GM19467 (cell line): ENCODE measurements around the gene PDE4D.

Source experiments
- ATAC-seq: cut with Tn5 transposase; IDR thresholded peaks from one replicate; pipeline ENCODE4 v1.9.1; 2021; ENCODE audit warnings: mild to moderate bottlenecking, moderate library complexity; ENCODE audit not compliant: unreplicated experiment

Gene PDE4D

GRCh38 chr5:59562756-59563389 lies 330.7 kb downstream of the PDE4D start:
- ATAC-seq, result peak; percentile 92

DNA sequence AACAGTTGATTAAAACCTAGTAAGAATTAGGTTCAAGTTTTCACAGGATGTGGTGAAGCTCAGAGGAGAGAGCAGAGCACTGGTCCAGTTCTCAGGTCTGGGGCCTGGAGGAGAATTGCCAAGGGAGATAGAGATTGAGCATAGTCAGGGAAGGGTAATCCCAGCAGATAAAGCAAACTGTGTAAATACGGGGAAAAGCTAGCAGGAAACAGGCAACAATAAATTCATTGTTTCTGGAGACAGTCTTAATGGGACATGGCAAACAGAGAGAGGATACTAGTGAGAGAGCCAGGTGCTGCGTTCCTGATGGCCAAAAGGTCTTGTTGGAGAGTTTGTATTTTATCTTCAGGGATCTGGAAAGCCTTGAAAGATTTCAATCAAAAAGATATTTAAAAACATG lies 333.0 kb downstream of the PDE4D start:
- ATAC-seq, result no peak

- ATAC-seq, result no peak
These were observed 333.7 kb downstream of the PDE4D start for GRCh38 chr5:59559847-59560246.

- ATAC-seq, result no peak
These were observed 334.2 kb downstream of the PDE4D start for GRCh38 chr5:59559323-59559722.

DNA sequence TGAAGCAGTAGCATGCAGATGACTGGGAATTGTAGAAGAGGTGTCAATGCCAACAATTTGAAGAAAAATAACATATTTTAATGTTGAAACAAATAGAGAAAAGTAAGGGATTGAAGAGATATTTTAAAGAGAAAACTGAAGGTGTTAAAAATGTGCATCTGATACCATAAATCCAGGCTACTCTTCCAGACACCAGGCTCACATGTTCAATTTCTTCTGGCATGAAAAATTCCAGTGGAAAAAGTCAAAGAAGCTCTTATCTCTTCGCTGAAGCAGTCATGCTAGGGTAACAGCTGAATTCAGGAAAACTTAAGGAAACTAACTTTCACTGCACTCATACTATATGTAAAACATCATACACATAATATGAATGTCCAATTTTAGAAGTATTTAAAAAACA lies 335.0 kb downstream of the PDE4D start:
- no peak for ATAC-seq

DNA sequence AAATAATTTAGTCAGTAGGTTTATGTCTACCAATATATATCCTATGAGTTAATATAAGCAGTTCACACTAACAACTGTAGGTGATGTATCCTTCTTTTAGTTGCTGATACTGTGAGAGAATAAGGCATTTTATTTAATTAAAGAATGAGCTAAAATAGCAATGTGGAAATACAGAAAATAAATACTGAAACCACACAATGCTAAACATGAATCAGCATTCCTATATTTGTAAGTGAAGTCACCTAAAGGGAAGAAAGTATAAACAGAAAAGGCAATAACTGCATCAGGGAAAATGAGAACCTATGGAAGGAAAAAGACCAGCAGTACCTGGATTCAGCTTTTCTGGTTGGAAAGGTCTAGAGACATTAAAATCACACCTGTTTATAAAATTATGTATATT lies 336.0 kb downstream of the PDE4D start:
- ATAC-seq, result no peak

DNA sequence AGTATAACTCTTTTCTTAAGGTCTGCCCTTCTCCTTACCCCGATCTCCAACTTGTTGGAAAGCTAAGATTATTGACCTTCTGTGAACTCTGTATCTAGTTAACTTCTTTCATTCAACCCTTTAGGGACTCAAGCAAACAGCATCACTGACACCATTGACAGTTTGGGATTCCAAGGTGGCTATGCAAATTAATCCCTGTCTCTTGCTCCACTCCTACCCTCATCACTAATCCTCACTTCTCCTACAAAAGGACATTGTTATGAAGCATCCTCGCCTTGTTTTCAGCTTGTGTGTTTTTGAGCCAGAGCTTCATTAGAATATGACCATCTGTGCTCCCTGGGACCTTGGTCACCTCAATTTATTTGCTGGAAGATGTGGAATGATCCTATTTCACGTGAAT lies 337.9 kb downstream of the PDE4D start:
- no peak for ATAC-seq

- ATAC-seq, result no peak
These were observed 339.0 kb downstream of the PDE4D start for GRCh38 chr5:59554501-59554900.

- no peak for ATAC-seq
These were observed 339.5 kb downstream of the PDE4D start for GRCh38 chr5:59553992-59554391.

- no peak for ATAC-seq
These were observed 344.6 kb downstream of the PDE4D start for GRCh38 chr5:59548807-59549357.

DNA sequence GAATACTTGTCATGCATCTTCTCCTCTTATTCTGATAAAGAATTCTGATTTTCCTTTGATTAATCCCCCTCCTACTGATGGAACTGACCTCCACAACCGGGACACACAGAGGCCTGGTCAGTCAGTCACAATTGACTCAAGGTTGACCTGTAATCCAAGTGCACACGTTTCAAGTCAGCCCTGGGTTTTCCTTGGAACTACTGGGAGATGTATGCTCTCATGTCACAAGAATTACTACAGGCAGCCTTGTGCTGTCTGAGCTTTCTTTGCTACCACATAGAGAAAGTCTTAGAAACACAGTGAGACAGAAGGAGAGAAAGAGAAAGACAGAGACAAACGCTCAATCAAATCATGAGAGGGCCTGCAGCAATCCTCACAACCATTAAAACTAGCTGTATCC lies 345.8 kb downstream of the PDE4D start:
- no peak for ATAC-seq

DNA sequence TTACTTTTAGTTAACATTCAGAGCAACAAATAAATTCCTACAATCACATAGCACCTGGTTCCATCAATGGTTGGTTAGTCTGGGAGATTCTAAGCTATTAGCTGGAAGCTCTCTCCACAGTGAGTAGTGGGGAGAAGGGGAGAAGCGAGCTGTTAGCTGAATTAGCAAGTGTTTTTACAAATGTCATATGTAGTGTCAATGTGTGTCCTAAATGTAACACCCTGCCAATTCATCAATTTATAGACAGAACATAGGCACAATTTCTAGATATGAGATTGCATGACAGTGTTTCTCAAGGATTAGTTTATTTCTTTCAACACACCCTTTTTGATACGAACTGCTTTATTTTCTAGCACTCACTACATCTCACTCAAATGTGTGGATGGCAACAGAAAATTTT lies 349.0 kb downstream of the PDE4D start:
- ATAC-seq, result no peak

- ATAC-seq, result no peak
These were observed 349.6 kb downstream of the PDE4D start for GRCh38 chr5:59543821-59544442.

- no peak for ATAC-seq
These were observed 350.4 kb downstream of the PDE4D start for GRCh38 chr5:59542851-59543820.

GRCh38 chr5:59542306-59542705 lies 351.2 kb downstream of the PDE4D start:
- ATAC-seq, result no peak

DNA sequence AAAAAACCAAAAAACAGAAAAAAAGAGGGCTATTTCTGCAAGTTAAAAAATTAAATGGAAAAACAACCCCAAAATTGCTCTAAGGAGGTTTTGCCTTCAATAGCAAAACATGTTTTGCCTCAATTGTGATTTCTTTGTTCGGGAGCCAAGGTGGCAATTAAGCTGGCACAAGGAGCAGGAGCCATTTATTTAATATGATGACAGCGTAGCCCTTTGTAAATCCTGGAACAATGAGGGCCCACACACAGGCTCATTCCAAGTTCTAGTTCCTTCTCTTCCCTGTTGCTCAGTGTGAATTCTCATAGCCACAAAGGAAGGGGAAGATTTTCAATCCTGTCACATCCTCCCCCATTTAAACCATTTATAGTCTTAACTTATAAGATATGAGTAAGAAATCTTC lies 353.2 kb downstream of the PDE4D start:
- no peak for ATAC-seq

GRCh38 chr5:59538750-59539121 lies 354.8 kb downstream of the PDE4D start:
- ATAC-seq, result no peak

- ATAC-seq, result no peak
These were observed 355.4 kb downstream of the PDE4D start for GRCh38 chr5:59537961-59538749.

- no peak for ATAC-seq
These were observed 356.7 kb downstream of the PDE4D start for GRCh38 chr5:59536875-59537274.

GRCh38 chr5:59535561-59535960 lies 358.0 kb downstream of the PDE4D start:
- no peak for ATAC-seq

DNA sequence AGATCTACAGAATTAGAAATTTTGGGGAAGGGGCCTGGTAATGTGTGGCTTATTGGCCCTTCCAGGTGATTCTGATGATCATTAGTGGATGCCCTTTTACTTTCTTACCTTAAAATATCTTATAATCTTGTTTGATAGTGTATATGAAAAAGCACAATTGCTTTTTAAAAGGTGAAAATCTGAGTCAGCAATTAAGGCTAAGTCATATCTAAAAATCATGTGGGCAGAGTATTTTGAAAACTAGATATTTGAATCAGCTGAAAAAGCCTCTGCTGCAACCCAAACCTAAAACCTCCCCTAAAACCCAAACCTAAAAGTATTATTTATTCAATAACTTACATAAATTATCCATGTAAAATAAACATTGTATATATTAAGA lies 359.8 kb downstream of the PDE4D start:
- ATAC-seq, result no peak
